HG03460 (cell line): ENCODE measurements around the gene ZNF253.
"Not testable (repeated sequence)": the region's sequence is repeated elsewhere in the genome, so short reads cannot be mapped to it uniquely, and the experiment has no call there.

Experiments
- ATAC-seq: cut with Tn5 transposase; IDR thresholded peaks from one replicate; pipeline ENCODE4 v1.9.1; 2021; ENCODE audit not compliant: unreplicated experiment

Gene ZNF253

GRCh38 chr19:19892055-19892941, 26.6 kb downstream of the ZNF253 start:
- not testable (repeated sequence) for ATAC-seq

GRCh38 chr19:19900139-19900728, 34.6 kb downstream of the ZNF253 start:
- no peak for ATAC-seq

GRCh38 chr19:19900729-19901444, 35.2 kb downstream of the ZNF253 start, which contains the start of gene ZNF93:
TSS of gene ZNF93 (plus strand) at chr19:19900946. CDS start at chr19:19901089, 143 bp downstream.
- peak; percentile 87 for ATAC-seq

GRCh38 chr19:19907551-19907950, 41.9 kb downstream of the ZNF253 start:
- ATAC-seq: not testable (repeated sequence)

GRCh38 chr19:19909654-19910053, 44.0 kb downstream of the ZNF253 start:
- ATAC-seq: no peak

- ATAC-seq: no peak
These were observed 45.5 kb downstream of the ZNF253 start for GRCh38 chr19:19911150-19911549.

GRCh38 chr19:19914596-19914995, 48.9 kb downstream of the ZNF253 start:
- ATAC-seq: no peak

GRCh38 chr19:19930417-19930816, 64.7 kb downstream of the ZNF253 start:
- ATAC-seq: not testable (repeated sequence)

GRCh38 chr19:19933432-19934314, 68.0 kb downstream of the ZNF253 start:
- ATAC-seq: not testable (repeated sequence)

- ATAC-seq: no peak
These were observed 71.7 kb downstream of the ZNF253 start for GRCh38 chr19:19937403-19937802.

- ATAC-seq: no peak
These were observed 72.8 kb downstream of the ZNF253 start for GRCh38 chr19:19938449-19938848.

- ATAC-seq: no peak
These were observed 78.3 kb downstream of the ZNF253 start for GRCh38 chr19:19943848-19944582.
